Sigmoid colon (tissue), 4 donors: ENCODE results near the gene ESPNL.

ENCODE experiments used
- CTCF ChIP-seq, 4 experiments: fragments of 450-650 bp in 3 of 4; fragments of 200-600 bp in 1 of 4; IDR thresholded peaks; one replicate each; pipeline ENCODE4 v1.5.1; 2016 to 2019; ENCODE audit warnings: antibody characterized with exemption in 4 of 4, mild to moderate bottlenecking in 3 of 4, moderate library complexity in 2 of 4
- POLR2A ChIP-seq, 2 donors: fragments of 450-650 bp; IDR thresholded peaks; one replicate each; pipeline ENCODE4 v1.6.1; 2016; ENCODE audit warnings: antibody characterized with exemption in 2 of 2, mild to moderate bottlenecking in 2 of 2, moderate library complexity in 2 of 2
- POLR2AphosphoS5 ChIP-seq, 4 donors: sonication (generic); formaldehyde crosslinking; IDR thresholded peaks; one replicate each; pipeline ENCODE4 v1.6.1; 2017; ENCODE audit warnings: antibody characterized with exemption in 4 of 4

GRCh38 chr2:238099714-238100048, 459 bp upstream of the ESPNL start:
- no peak for TF ChIP-seq CTCF (IDR thresholded peaks at IDR 0.05)
- no peak for TF ChIP-seq POLR2A (IDR thresholded peaks at IDR 0.05)
- TF ChIP-seq POLR2AphosphoS5 (IDR thresholded peaks at IDR 0.05), result no peak
